K562 (cell line): Measurements from ENCODE around the gene UBL7. TPM values are rescaled to one million over a fixed set of nuclear protein-coding genes. Genes with fewer than 3 reads are reported as not detected.

Experiments
- BRF1 ChIP-seq: IDR thresholded peaks from 3 replicates; pipeline ENCODE4 v1.6.1; 2011; ENCODE audit warnings: borderline replicate concordance, mild to moderate bottlenecking; ENCODE audit not compliant: insufficient read length; ENCODE audit errors: extremely low read depth
- CREB5 ChIP-seq: fragments of 250-450 bp; sonication (Bioruptor Pico); IDR thresholded peaks from 2 replicates; pipeline ENCODE4 v1.5.0; 2020; ENCODE audit warnings: mild to moderate bottlenecking
- CREM ChIP-seq: IDR thresholded peaks from 2 replicates; pipeline ENCODE4 v1.6.1; 2014; ENCODE audit warnings: antibody characterized with exemption, low read depth
- DEAF1 ChIP-seq: fragments of 450-650 bp; formaldehyde crosslinking; IDR thresholded peaks from 2 replicates; pipeline ENCODE4 v1.4.0; 2020; ENCODE audit warnings: mild to moderate bottlenecking, moderate library complexity
- E2F6 ChIP-seq, 2 experiments: IDR thresholded peaks; 2 replicates each; pipeline ENCODE4 v1.6.1; 2011; ENCODE audit warnings: borderline replicate concordance in 1 of 2, control low read depth in 1 of 2, low read depth in 1 of 2, low read length in 1 of 2, mild to moderate bottlenecking in 1 of 2, mixed read lengths in 1 of 2, moderate library complexity in 1 of 2; ENCODE audit not compliant: insufficient read depth in 1 of 2, insufficient read length in 1 of 2, poor library complexity in 1 of 2, severe bottlenecking in 1 of 2; ENCODE audit errors: extremely low read depth in 1 of 2
- GABPB1 ChIP-seq: sonication (generic); formaldehyde crosslinking; IDR thresholded peaks from 2 replicates; pipeline ENCODE4 v1.8.0; 2022; ENCODE audit warnings: mild to moderate bottlenecking, missing genetic modification reagents
- MAFG ChIP-seq: fragments of 450-650 bp; conservative IDR thresholded peaks from 2 replicates; pipeline ENCODE4 v1.6.1; 2016; ENCODE audit warnings: missing genetic modification characterization, missing compliant biosample characterization
- MYC ChIP-seq, 2 experiments: fragments of 250-450 bp in 1 of 2; sonication (Bioruptor Pico) in 1 of 2; IDR thresholded peaks; 2 replicates each; pipeline versions ENCODE4 v1.5.1 to v1.6.1; 2012 to 2021; ENCODE audit warnings: low read depth in 2 of 2, borderline replicate concordance in 1 of 2, improper control_type of control experiment in 1 of 2, low read length in 1 of 2, mild to moderate bottlenecking in 1 of 2, moderate library complexity in 1 of 2
- POLR2AphosphoS5 ChIP-seq: IDR thresholded peaks from 2 replicates; pipeline ENCODE4 v1.6.1; 2011; ENCODE audit warnings: mild to moderate bottlenecking, low read depth, low read length, moderate library complexity; ENCODE audit not compliant: control insufficient read depth, insufficient read depth
- RCOR1 ChIP-seq, 2 experiments: IDR thresholded peaks; 2 replicates each; pipeline ENCODE4 v1.6.1; 2012; ENCODE audit warnings: low read depth in 2 of 2, low read length in 2 of 2, borderline replicate concordance in 1 of 2, improper control_type of control experiment in 1 of 2
- SIX5 ChIP-seq, 2 experiments: IDR thresholded peaks; 2 replicates each; pipeline ENCODE4 v1.6.1; 2011; ENCODE audit warnings: low read length in 2 of 2, borderline replicate concordance in 1 of 2, low read depth in 1 of 2, mild to moderate bottlenecking in 1 of 2, moderate library complexity in 1 of 2; ENCODE audit not compliant: insufficient read depth in 1 of 2
- SMARCA4 ChIP-seq: fragments of 450-650 bp; IDR thresholded peaks from 2 replicates; pipeline ENCODE4 v1.6.1; 2016
- SOX6 ChIP-seq: fragments of 450-650 bp; IDR thresholded peaks from 2 replicates; pipeline ENCODE4 v1.6.1; 2014; ENCODE audit warnings: mild to moderate bottlenecking
- STAT5B ChIP-seq: fragments of 250-450 bp; sonication (Bioruptor Pico); IDR thresholded peaks from 2 replicates; pipeline ENCODE4 v1.8.0; 2021; ENCODE audit warnings: mild to moderate bottlenecking, inconsistent platforms
- ZC3H4 ChIP-seq: sonication (generic); formaldehyde crosslinking; IDR thresholded peaks from 2 replicates; pipeline ENCODE4 v1.9.0; 2021; ENCODE audit warnings: missing genetic modification reagents, borderline replicate concordance
- ZHX1 ChIP-seq: fragments of 150-350 bp; conservative IDR thresholded peaks from 2 replicates; pipeline ENCODE4 v1.6.1; 2014; ENCODE audit warnings: low read length
- ZNF124 ChIP-seq: sonication (generic); formaldehyde crosslinking; IDR thresholded peaks from 2 replicates; pipeline ENCODE4 v1.8.1; 2022; ENCODE audit warnings: missing genetic modification reagents
- ZNF134 ChIP-seq: fragments of 250-450 bp; sonication (Bioruptor Pico); conservative IDR thresholded peaks from 2 replicates; pipeline ENCODE4 v1.4.0; 2020
- ZNF263 ChIP-seq: sonication (generic); formaldehyde crosslinking; IDR thresholded peaks from 2 replicates; pipeline ENCODE4 v1.8.0; 2022; ENCODE audit warnings: mild to moderate bottlenecking, missing genetic modification reagents, borderline replicate concordance
- ZNF347 ChIP-seq: fragments of 450-650 bp; formaldehyde crosslinking; IDR thresholded peaks from 2 replicates; pipeline ENCODE4 v1.4.0; 2020; ENCODE audit warnings: low read depth, mild to moderate bottlenecking, moderate library complexity
- ZNF354B ChIP-seq: fragments of 250-450 bp; sonication (Bioruptor Pico); IDR thresholded peaks from 2 replicates; pipeline ENCODE4 v1.4.0; 2020
- ZNF778 ChIP-seq: fragments of 450-650 bp; formaldehyde crosslinking; IDR thresholded peaks from 2 replicates; pipeline ENCODE4 v1.4.0; 2020; ENCODE audit warnings: mild to moderate bottlenecking, moderate library complexity
- polyA plus RNA-seq, 8 experiments: library from polyadenylated mRNA; depleted of rRNA in 4 of 8; stranded (reverse) in 5 of 8; unstranded in 3 of 8; fragments of >200 nt; fragmentation: Nextera tagmentation in 2 of 8; fragmentation: Illumina TruSeq in 1 of 8; extraction: Ambion mirVana in 2 of 8; extraction: Trizol in 1 of 8; gene quantifications; 2 replicates each; pipeline versions ENCODE4 v1.2.1 to v1.2.3, GENCODE V29; 2011 to 2014; ENCODE audit warnings: inconsistent platforms in 1 of 8, missing spikeins in 1 of 8
- total RNA-seq, 7 experiments: library from RNA; depleted of rRNA in 6 of 7; stranded (reverse); fragments of >200 nt in 6 of 7; fragmentation: Illumina TruSeq in 2 of 7; extraction: Trizol in 2 of 7; gene quantifications; 2 replicates each; pipeline versions ENCODE4 v1.2.1 to v1.2.3, GENCODE V29; 2011 to 2021; ENCODE audit warnings: low replicate concordance in 1 of 7

UBL7 gene
- total and polyA plus RNA-seq, 9 of the 15 experiments (the other 6 are each of a cell fraction or from before 2014, with no cell fraction given) = 19.2 to 63.4 (median 44.9) TPM

- TF ChIP-seq E2F6 (IDR thresholded peaks at IDR 0.05; ENCODE audit: borderline replicate concordance in 1 of 2, extremely low read depth in 1 of 2, insufficient read depth in 1 of 2, insufficient read length in 1 of 2, low read depth in 1 of 2, low read length in 1 of 2, poor library complexity in 1 of 2, severe bottlenecking in 1 of 2) (no peak), CREB5 (CRISPR knock-in tag) (no peak), ZNF134 (CRISPR knock-in tag) (no peak), ZHX1 (no peak), CREM (0 out of 2 replicates have a peak, but pooled peaks have one; percentile 8), GABPB1 (CRISPR knock-in tag) (no peak), MYC (IDR thresholded peaks at IDR 0.05; ENCODE audit: low read depth, low read length) (no peak; the same call in 1 of the 2 replicates), MYC (CRISPR knock-in tag; IDR thresholded peaks at IDR 0.05; ENCODE audit: borderline replicate concordance, low read depth) (no peak), MAFG (tag) (no peak), BRF1 (no peak), RCOR1 (IDR thresholded peaks at IDR 0.05; ENCODE audit: borderline replicate concordance in 1 of 2, low read depth in 2 of 2, low read length in 2 of 2) (peak in 1 of 2 experiments; percentile 41; a peak in 1 of 4 replicates), SMARCA4 (0 out of 2 replicates have a peak, but pooled peaks have one; percentile 26), ZNF347 (CRISPR knock-in tag) (no peak), STAT5B (no peak), SIX5 (IDR thresholded peaks at IDR 0.05; ENCODE audit: borderline replicate concordance in 1 of 2, insufficient read depth in 1 of 2, low read depth in 1 of 2, low read length in 2 of 2) (no peak), ZNF778 (CRISPR knock-in tag) (no peak), POLR2AphosphoS5 (peak; percentile 46; the same call in 1 of the 2 replicates), ZC3H4 (CRISPR knock-in tag) (no peak), ZNF124 (no peak), ZNF263 (CRISPR knock-in tag) (peak; percentile 59), DEAF1 (CRISPR knock-in tag) (no peak), ZNF354B (no peak), SOX6 (0 out of 2 replicates have a peak, but pooled peaks have one; percentile 29)
Measured at GRCh38 chr15:74425630-74426029, 35.3 kb downstream of the UBL7 start (continued).
